Measurements from ENCODE around the gene SLC7A6.

DNA sequence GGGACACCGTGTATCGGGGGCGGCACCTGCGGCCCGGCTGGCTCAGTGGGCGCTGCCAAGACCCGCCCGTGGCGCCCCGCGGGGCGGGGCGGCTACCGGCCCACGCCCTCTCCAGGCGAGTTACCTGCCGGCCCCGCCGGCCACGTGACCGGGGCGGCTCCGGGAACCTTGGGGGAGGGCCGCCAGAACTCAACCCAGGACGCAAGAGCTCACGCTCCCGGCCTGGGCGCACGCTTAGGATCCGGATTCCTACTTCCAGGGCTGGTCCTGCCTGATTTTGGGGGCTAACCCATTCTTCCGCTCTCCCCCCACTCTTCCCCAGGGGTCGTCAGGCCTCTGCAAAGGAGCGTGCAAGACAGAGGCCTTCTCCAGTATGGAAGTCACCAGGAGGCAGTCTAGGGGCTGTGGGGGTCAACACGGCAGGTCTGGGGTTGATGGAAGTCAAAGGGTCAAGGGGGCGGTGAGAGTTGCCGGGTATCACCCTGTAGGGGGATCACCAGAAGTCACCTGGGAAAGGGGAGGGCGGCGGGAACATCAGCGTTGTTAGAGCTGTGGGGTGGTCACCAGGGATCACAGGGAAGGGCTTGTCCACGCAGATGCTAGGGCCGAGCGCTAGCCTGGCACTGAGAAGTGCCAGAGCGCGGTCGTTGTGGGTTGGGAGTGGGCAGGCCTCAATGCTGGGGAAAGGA is 28.0 kb upstream of the SLC7A6 start:
- TF ChIP-seq CTCF (IDR thresholded peaks at IDR 0.05) = no peak
- TF ChIP-seq, protein P1, sequence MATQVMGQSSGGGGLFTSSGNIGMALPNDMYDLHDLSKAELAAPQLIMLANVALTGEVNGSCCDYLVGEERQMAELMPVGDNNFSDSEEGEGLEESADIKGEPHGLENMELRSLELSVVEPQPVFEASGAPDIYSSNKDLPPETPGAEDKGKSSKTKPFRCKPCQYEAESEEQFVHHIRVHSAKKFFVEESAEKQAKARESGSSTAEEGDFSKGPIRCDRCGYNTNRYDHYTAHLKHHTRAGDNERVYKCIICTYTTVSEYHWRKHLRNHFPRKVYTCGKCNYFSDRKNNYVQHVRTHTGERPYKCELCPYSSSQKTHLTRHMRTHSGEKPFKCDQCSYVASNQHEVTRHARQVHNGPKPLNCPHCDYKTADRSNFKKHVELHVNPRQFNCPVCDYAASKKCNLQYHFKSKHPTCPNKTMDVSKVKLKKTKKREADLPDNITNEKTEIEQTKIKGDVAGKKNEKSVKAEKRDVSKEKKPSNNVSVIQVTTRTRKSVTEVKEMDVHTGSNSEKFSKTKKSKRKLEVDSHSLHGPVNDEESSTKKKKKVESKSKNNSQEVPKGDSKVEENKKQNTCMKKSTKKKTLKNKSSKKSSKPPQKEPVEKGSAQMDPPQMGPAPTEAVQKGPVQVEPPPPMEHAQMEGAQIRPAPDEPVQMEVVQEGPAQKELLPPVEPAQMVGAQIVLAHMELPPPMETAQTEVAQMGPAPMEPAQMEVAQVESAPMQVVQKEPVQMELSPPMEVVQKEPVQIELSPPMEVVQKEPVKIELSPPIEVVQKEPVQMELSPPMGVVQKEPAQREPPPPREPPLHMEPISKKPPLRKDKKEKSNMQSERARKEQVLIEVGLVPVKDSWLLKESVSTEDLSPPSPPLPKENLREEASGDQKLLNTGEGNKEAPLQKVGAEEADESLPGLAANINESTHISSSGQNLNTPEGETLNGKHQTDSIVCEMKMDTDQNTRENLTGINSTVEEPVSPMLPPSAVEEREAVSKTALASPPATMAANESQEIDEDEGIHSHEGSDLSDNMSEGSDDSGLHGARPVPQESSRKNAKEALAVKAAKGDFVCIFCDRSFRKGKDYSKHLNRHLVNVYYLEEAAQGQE (IDR thresholded peaks at IDR 0.05) = no peak
- no peak for TF ChIP-seq MAX (IDR thresholded peaks at IDR 0.05)
- TF ChIP-seq RAD21 (conservative IDR thresholded peaks at IDR 0.05 in 1 of 2, IDR thresholded peaks at IDR 0.05 in 1 of 2) = no peak
- no peak for TF ChIP-seq ZFP36 (IDR thresholded peaks at IDR 0.05; ENCODE audit: borderline replicate concordance, partially characterized antibody)
- TF ChIP-seq, protein P2, sequence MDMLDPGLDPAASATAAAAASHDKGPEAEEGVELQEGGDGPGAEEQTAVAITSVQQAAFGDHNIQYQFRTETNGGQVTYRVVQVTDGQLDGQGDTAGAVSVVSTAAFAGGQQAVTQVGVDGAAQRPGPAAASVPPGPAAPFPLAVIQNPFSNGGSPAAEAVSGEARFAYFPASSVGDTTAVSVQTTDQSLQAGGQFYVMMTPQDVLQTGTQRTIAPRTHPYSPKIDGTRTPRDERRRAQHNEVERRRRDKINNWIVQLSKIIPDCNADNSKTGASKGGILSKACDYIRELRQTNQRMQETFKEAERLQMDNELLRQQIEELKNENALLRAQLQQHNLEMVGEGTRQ (IDR thresholded peaks at IDR 0.05) = no peak
- no peak for TF ChIP-seq JUNB (IDR thresholded peaks at IDR 0.05)
- TF ChIP-seq NFE2L2 (conservative IDR thresholded peaks at IDR 0.05; ENCODE audit: low read length) = no peak
- no peak for TF ChIP-seq CEBPB (IDR thresholded peaks at IDR 0.05)
- TF ChIP-seq FOSL2 (IDR thresholded peaks at IDR 0.05) = no peak
- no peak for TF ChIP-seq FOSL2 (CRISPR knock-in tag; IDR thresholded peaks at IDR 0.05)
- TF ChIP-seq CHD2 (IDR thresholded peaks at IDR 0.05; ENCODE audit: low read length, partially characterized antibody) = no peak
- no peak for TF ChIP-seq E2F6 (IDR thresholded peaks at IDR 0.05; ENCODE audit: borderline replicate concordance, low read depth)
- no peak for TF ChIP-seq MAZ (IDR thresholded peaks at IDR 0.05; ENCODE audit: borderline replicate concordance, low read depth, low read length)
- no peak for TF ChIP-seq ZC3H11A (IDR thresholded peaks at IDR 0.05)
